ENCODE measurements around the gene KDM4F.

GRCh38 chr11:95076981-95077380 lies 27.8 kb downstream of the KDM4F start:
- TF ChIP-seq CTCF (IDR thresholded peaks at IDR 0.05 in 2 of 3, conservative IDR thresholded peaks at IDR 0.05 in 1 of 3; ENCODE audit: borderline replicate concordance in 1 of 3, insufficient read depth in 1 of 3, low read depth in 2 of 3, low read length in 2 of 3) (no peak), EZH2 (IDR thresholded peaks at IDR 0.05) (no peak), POLR2AphosphoS5 (IDR thresholded peaks at IDR 0.05; ENCODE audit: low read depth, low read length) (no peak), EZH2phosphoT487 (IDR thresholded peaks at IDR 0.05; ENCODE audit: borderline replicate concordance) (no peak), ZNF274 (IDR thresholded peaks at IDR 0.05; ENCODE audit: low read depth, low read length) (no peak), POLR2A (IDR thresholded peaks at IDR 0.05; ENCODE audit: borderline replicate concordance, extremely low read depth, insufficient read depth, insufficient read length) (no peak), ATF3 (IDR thresholded peaks at IDR 0.05) (no peak), SIN3A (IDR thresholded peaks at IDR 0.05; ENCODE audit: low read depth) (no peak), RAD21 (IDR thresholded peaks at IDR 0.05; ENCODE audit: low read depth) (no peak), CEBPB (IDR thresholded peaks at IDR 0.05; ENCODE audit: low read depth) (no peak), MAX (IDR thresholded peaks at IDR 0.05) (no peak), REST (IDR thresholded peaks at IDR 0.05; ENCODE audit: low read depth) (no peak), SRF (IDR thresholded peaks at IDR 0.05; ENCODE audit: low read depth) (no peak), ZFX (IDR thresholded peaks at IDR 0.05) (no peak)

All from HCT116 (cell line).